GM15510 (cell line): Measurements from ENCODE around the gene BCL2L1.

Experiments used
- POLR2A ChIP-seq: IDR thresholded peaks from 3 replicates; pipeline ENCODE4 v1.6.1; 2011; ENCODE audit warnings: borderline replicate concordance; ENCODE audit not compliant: insufficient read length; ENCODE audit errors: extremely low read depth

Gene BCL2L1

GRCh38 chr20:31666258-31667042 is 56.2 kb downstream of the BCL2L1 start:
- TF ChIP-seq POLR2A = no peak

GRCh38 chr20:31665753-31666152 is 56.9 kb downstream of the BCL2L1 start:
- TF ChIP-seq POLR2A = no peak

GRCh38 chr20:31664696-31665354 is 57.8 kb downstream of the BCL2L1 start:
- no peak for TF ChIP-seq POLR2A

GRCh38 chr20:31663838-31664695 is 58.6 kb downstream of the BCL2L1 start:
- no peak for TF ChIP-seq POLR2A

- TF ChIP-seq POLR2A = no peak
Observed at GRCh38 chr20:31663524-31663837, 59.2 kb downstream of the BCL2L1 start.

- TF ChIP-seq POLR2A = no peak
Observed at GRCh38 chr20:31662372-31662854, 60.3 kb downstream of the BCL2L1 start.

- no peak for TF ChIP-seq POLR2A
Observed at GRCh38 chr20:31661625-31662371, 60.9 kb downstream of the BCL2L1 start.

- no peak for TF ChIP-seq POLR2A
Observed at GRCh38 chr20:31654534-31654933, 68.1 kb downstream of the BCL2L1 start.

GRCh38 chr20:31653561-31653960 is 69.1 kb downstream of the BCL2L1 start:
- no peak for TF ChIP-seq POLR2A

- no peak for TF ChIP-seq POLR2A
Observed at GRCh38 chr20:31652917-31653396, 69.7 kb downstream of the BCL2L1 start.

GRCh38 chr20:31644701-31645100 is 78.0 kb downstream of the BCL2L1 start:
- TF ChIP-seq POLR2A = no peak

- TF ChIP-seq POLR2A = no peak
Observed at GRCh38 chr20:31643522-31643921, 79.1 kb downstream of the BCL2L1 start.

- no peak for TF ChIP-seq POLR2A
Observed at GRCh38 chr20:31642837-31643236, 79.8 kb downstream of the BCL2L1 start.

- TF ChIP-seq POLR2A = no peak
Observed at GRCh38 chr20:31641391-31641790, 81.3 kb downstream of the BCL2L1 start.

- no peak for TF ChIP-seq POLR2A
Observed at GRCh38 chr20:31640259-31640658, 82.4 kb downstream of the BCL2L1 start.

- no peak for TF ChIP-seq POLR2A
Observed at GRCh38 chr20:31638816-31639215, 83.9 kb downstream of the BCL2L1 start.
